Thymus (tissue), 11 donors: ENCODE data around the gene LCP2. TPM values are rescaled to one million over a fixed set of nuclear protein-coding genes. Genes with fewer than 3 reads are reported as not detected.

ENCODE experiments used
- DNase-seq, 9 donors: peaks; one replicate each; pipeline ENCODE4 v3.0.0-alpha.2; 2013; ENCODE audit warnings: low spot score in 9 of 9, low read depth in 6 of 9, missing footprints in 1 of 9
- H3K27ac ChIP-seq, 2 donors: one replicate each; pipeline ENCODE4 v1.5.1; 2013; ENCODE audit warnings: control low read depth in 1 of 2, low read depth in 1 of 2, low read length in 1 of 2, mild to moderate bottlenecking in 1 of 2, moderate library complexity in 1 of 2
- H3K27me3 ChIP-seq, 2 donors: one replicate each; pipeline ENCODE4 v1.5.1; 2013; ENCODE audit warnings: low read length in 1 of 2; ENCODE audit not compliant: control insufficient read depth in 2 of 2, insufficient read depth in 1 of 2
- H3K36me3 ChIP-seq, 2 donors: one replicate each; pipeline ENCODE4 v1.5.1; 2013; ENCODE audit warnings: low read length in 1 of 2, mild to moderate bottlenecking in 1 of 2, moderate library complexity in 1 of 2; ENCODE audit not compliant: control insufficient read depth in 2 of 2, insufficient read depth in 2 of 2
- H3K4me1 ChIP-seq, 2 donors: one replicate each; pipeline ENCODE4 v1.5.1; 2013; ENCODE audit warnings: low read length in 2 of 2; ENCODE audit not compliant: control insufficient read depth in 2 of 2, insufficient read depth in 2 of 2
- H3K4me3 ChIP-seq, 2 donors: one replicate each; pipeline ENCODE4 v1.5.1; 2013; ENCODE audit warnings: low read length in 2 of 2, control low read depth in 1 of 2, mild to moderate bottlenecking in 1 of 2
- H3K9me3 ChIP-seq, 2 donors: one replicate each; pipeline ENCODE4 v1.5.1; 2013; ENCODE audit warnings: low read length in 1 of 2, mild to moderate bottlenecking in 1 of 2; ENCODE audit not compliant: control insufficient read depth in 2 of 2, insufficient read depth in 1 of 2
- WGBS: extraction: QIAGEN DNeasy Blood & Tissue Kit; methylation state at CpG from one replicate; pipeline ENCODE4 v1.1.7; 2013; 5-methylcytosine and 5-hydroxymethylcytosine counted together
- polyA plus RNA-seq: library from polyadenylated mRNA; stranded (reverse); fragments of 200-250 nt; gene quantifications from one replicate; pipeline ENCODE4 v1.2.3, GENCODE V29; 2013
- total RNA-seq: library from RNA; stranded (reverse); fragments of 120-200 nt; gene quantifications from one replicate; pipeline ENCODE4 v1.2.4, GENCODE V29; 2013
- donor health status: healthy.

Gene LCP2
- total and polyA plus RNA-seq, 2 donors = 73.7 to 131 TPM

DNA sequence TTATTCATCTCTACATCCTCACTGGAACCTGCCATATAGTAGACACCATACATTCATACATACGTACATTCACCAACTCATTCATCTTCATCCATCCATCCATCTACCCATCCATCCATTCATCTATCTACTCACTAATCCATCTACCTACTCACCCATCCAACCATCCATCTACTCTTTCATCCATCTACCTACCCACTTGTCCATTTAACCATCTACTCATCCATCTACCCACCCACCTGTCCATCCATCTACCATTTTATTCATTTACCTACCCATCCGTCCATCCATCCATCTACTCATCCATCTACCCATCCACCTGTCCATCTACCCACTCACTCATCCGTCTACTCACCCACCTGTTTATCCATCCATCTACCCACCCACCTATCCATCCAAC is 31.9 kb upstream of the LCP2 start:
- 84% methylated on average over 3 of the region's 3 CpGs for WGBS
- no peaks in the 10 kb centered on the region for H3K9me3 ChIP-seq
- H3K4me3 ChIP-seq = no peak overlapping the region
- no peaks in the 10 kb centered on the region for H3K36me3 ChIP-seq
- H3K4me1 ChIP-seq = peaks cover 42 to 50% of the 10 kb centered on the region in 2 donors
- peak overlapping the region; percentile 86 to 89 for H3K27ac ChIP-seq
- no peaks in the 10 kb centered on the region for H3K27me3 ChIP-seq
- no peak for DNase-seq

DNA sequence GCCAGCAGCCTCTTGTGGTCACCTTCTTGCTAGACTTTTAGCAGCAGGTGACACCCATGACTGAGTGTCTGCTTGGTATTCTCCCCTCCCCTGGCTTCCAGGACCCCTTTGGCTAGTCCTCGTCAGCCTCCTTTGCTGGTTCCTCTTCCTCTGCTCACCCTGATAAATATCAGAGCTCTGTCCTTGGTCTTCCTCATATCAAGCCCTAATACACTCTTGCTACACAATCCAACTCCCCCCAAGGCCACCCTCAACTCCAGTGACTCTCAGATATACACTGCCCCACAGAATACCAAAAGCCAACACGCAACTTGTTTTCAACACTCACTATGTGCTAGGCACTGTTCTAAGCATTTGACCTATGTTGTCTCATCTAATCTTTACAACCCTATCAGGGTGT is 30.3 kb upstream of the LCP2 start:
- WGBS = over 99% methylated on average over 2 of the region's 2 CpGs
- no peak for DNase-seq
- no peak overlapping the region for H3K27ac ChIP-seq
- H3K36me3 ChIP-seq = no peaks in the 10 kb centered on the region
- peaks cover 26 to 33% of the 10 kb centered on the region in 2 donors for H3K4me1 ChIP-seq
- no peak overlapping the region for H3K4me3 ChIP-seq
- H3K27me3 ChIP-seq = no peaks in the 10 kb centered on the region
- H3K9me3 ChIP-seq = no peaks in the 10 kb centered on the region

GRCh38 chr5:170327168-170327567 is 29.6 kb upstream of the LCP2 start:
- 71% methylated on average over 4 of the region's 4 CpGs for WGBS
- no peak overlapping the region for H3K27ac ChIP-seq
- no peaks in the 10 kb centered on the region for H3K27me3 ChIP-seq
- H3K36me3 ChIP-seq = no peaks in the 10 kb centered on the region
- peaks cover 19 to 27% of the 10 kb centered on the region in 2 donors for H3K4me1 ChIP-seq
- no peak for DNase-seq
- no peak overlapping the region for H3K4me3 ChIP-seq
- H3K9me3 ChIP-seq = no peaks in the 10 kb centered on the region

GRCh38 chr5:170319301-170319700 is 21.7 kb upstream of the LCP2 start:
- Histone ChIP-seq H3K4me1 (peaks cover 3 to 19% of the 10 kb centered on the region in 2 donors), H3K27me3 (no peaks in the 10 kb centered on the region), H3K4me3 (no peak overlapping the region), H3K27ac (peak overlapping the region in 1 of 2 donors; percentile 32), H3K36me3 (no peaks in the 10 kb centered on the region), H3K9me3 (no peaks in the 10 kb centered on the region)
- DNase-seq = peak in 2 of 9 donors; percentile 39 to 59
- 67% methylated on average over 5 of the region's 5 CpGs for WGBS

DNA sequence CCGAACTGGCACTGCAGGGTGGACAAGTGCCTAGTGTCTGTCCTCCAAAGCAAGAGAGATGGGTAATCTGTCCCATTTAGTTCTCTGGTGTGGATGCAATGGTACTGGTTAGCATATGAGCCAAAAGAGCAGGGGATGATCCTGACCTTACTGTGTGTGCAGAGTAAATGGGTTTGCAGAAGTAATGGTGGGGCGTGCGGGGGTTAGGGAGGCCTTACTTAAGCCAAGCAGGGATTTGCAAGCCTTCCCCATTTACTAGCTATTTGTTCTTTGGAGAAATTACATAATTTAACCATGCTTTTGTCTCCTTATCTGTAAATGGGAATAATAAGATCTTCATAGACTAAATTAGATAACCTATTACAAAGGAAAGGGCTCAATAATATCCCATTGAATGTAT is 19.9 kb upstream of the LCP2 start:
- no peak overlapping the region for H3K4me3 ChIP-seq
- no peak for DNase-seq
- H3K4me1 ChIP-seq = peaks cover 9 to 32% of the 10 kb centered on the region in 2 donors
- no peaks in the 10 kb centered on the region for H3K9me3 ChIP-seq
- H3K27ac ChIP-seq = no peak overlapping the region
- H3K36me3 ChIP-seq = no peaks in the 10 kb centered on the region
- 97% methylated on average over 3 of the region's 3 CpGs for WGBS
- no peaks in the 10 kb centered on the region for H3K27me3 ChIP-seq

DNA sequence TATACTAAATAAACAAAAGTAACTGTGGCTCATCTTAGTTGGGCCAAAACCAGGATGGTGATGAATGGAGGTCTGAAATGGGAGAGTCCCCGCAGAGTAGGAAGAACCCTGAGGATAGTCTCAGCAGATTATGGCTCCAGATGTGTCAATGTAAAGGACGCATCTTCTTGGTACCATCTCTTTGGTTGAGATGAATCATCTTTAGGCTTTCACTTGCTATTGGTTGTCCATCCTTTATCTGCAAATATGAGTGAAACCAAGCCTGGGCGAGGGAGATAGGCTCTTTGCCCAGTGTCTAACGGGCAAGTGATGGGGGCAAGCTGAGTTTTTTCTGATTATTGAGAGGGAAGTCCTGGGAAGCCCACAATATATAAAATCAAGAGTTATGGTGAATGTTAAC is 19.4 kb upstream of the LCP2 start:
- Histone ChIP-seq H3K36me3 (no peaks in the 10 kb centered on the region), H3K27me3 (no peaks in the 10 kb centered on the region), H3K9me3 (no peaks in the 10 kb centered on the region), H3K4me1 (peaks cover 15 to 38% of the 10 kb centered on the region in 2 donors), H3K4me3 (no peak overlapping the region), H3K27ac (no peak overlapping the region)
- over 99% methylated on average over 4 of the region's 4 CpGs for WGBS
- no peak for DNase-seq

- H3K4me1 ChIP-seq = peaks cover 22 to 55% of the 10 kb centered on the region in 2 donors
- no peak overlapping the region for H3K4me3 ChIP-seq
- H3K27ac ChIP-seq = no peak overlapping the region
- H3K36me3 ChIP-seq = no peaks in the 10 kb centered on the region
- H3K9me3 ChIP-seq = no peaks in the 10 kb centered on the region
- 80% methylated on average over 5 of the region's 5 CpGs for WGBS
- no peak for DNase-seq
- H3K27me3 ChIP-seq = no peaks in the 10 kb centered on the region
Measured at GRCh38 chr5:170315154-170315553, 17.6 kb upstream of the LCP2 start.

- Histone ChIP-seq H3K27ac (no peak overlapping the region), H3K4me1 (peaks cover 22 to 56% of the 10 kb centered on the region in 2 donors)
Measured at GRCh38 chr5:170314541-170315095, 17.0 kb upstream of the LCP2 start.

DNA sequence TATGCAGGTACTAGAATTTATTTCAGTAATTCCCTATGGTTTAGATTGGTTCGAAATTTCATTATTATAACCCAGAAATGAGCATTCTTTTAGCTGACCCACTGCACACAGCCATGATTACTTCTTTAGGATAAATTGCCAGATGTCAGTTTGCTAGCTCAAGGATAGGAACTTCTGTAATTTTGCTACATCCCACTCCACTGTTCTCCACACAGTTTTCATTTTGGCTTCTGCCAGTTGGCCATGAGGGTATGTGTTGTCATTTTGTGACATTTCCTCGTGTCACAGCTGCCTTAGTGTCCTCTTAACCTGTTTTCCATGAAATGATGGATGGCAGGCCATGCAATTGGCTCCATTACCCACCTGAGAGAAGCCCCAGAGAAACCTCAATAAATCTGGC is 16.2 kb upstream of the LCP2 start:
- DNase-seq = no peak
- 87% methylated on average over 2 of the region's 2 CpGs for WGBS
- H3K9me3 ChIP-seq = no peaks in the 10 kb centered on the region
- no peaks in the 10 kb centered on the region for H3K27me3 ChIP-seq
- no peak overlapping the region for H3K4me3 ChIP-seq
- H3K27ac ChIP-seq = no peak overlapping the region
- no peaks in the 10 kb centered on the region for H3K36me3 ChIP-seq
- H3K4me1 ChIP-seq = peaks cover 21 to 49% of the 10 kb centered on the region in 2 donors

More at GRCh38 chr5:170314541-170315095, 17.0 kb upstream of the LCP2 start:
- H3K9me3 ChIP-seq = no peaks in the 10 kb centered on the region
- no peaks in the 10 kb centered on the region for H3K27me3 ChIP-seq
- 94% methylated on average over 2 of the region's 2 CpGs for WGBS
- no peaks in the 10 kb centered on the region for H3K36me3 ChIP-seq
- DNase-seq = no peak
- no peak overlapping the region for H3K4me3 ChIP-seq
